Keratinocyte (primary cell): Measurements from ENCODE around the gene LDLRAD2. TPM values are rescaled to one million over a fixed set of nuclear protein-coding genes. Genes with fewer than 3 reads are reported as not detected.

Experiments used
- DNase-seq: peaks from one replicate; pipeline ENCODE4 v3.0.0-alpha.2; 2011; ENCODE audit warnings: low read depth, missing footprints, low spot score
- FAIRE-seq: peaks from 2 replicates; lab custom pipeline; 2011; peaks lifted over from hg19 to GRCh38; lab: Jason Lieb, UNC
- H2AFZ ChIP-seq: 2 replicates; pipeline ENCODE4 v1.6.0; 2012; ENCODE audit warnings: low read length, control low read depth, inconsistent platforms; ENCODE audit not compliant: control insufficient read depth
- H3K27ac ChIP-seq: 2 replicates; pipeline ENCODE4 v1.5.1; 2011; ENCODE audit warnings: low read length; ENCODE audit not compliant: control insufficient read depth, insufficient read depth
- H3K27me3 ChIP-seq: 3 replicates; pipeline ENCODE4 v1.6.0; 2011; ENCODE audit warnings: low read length; ENCODE audit not compliant: control insufficient read depth, insufficient read depth; ENCODE audit errors: extremely low read depth
- H3K36me3 ChIP-seq, 2 experiments: 2 replicates in 1 of 2; 3 replicates in 1 of 2; pipeline ENCODE4 v1.5.1; 2011; ENCODE audit warnings: low read length in 2 of 2, mild to moderate bottlenecking in 1 of 2; ENCODE audit not compliant: control insufficient read depth in 2 of 2, insufficient read depth in 2 of 2; ENCODE audit errors: extremely low read depth in 1 of 2
- H3K4me1 ChIP-seq: 3 replicates; pipeline ENCODE4 v1.5.1; 2011; ENCODE audit warnings: low read length; ENCODE audit not compliant: control insufficient read depth, insufficient read depth; ENCODE audit errors: extremely low read depth
- H3K4me2 ChIP-seq: 3 replicates; pipeline ENCODE4 v1.6.0; 2011; ENCODE audit warnings: low read depth, low read length; ENCODE audit not compliant: control insufficient read depth, insufficient read depth; ENCODE audit errors: extremely low read depth
- H3K4me3 ChIP-seq, 3 experiments: fragments of 200-600 bp in 1 of 3; sonication (generic) in 1 of 3; 2 replicates in 2 of 3; 3 replicates in 1 of 3; pipeline ENCODE4 v1.5.1; 2011 to 2016; ENCODE audit warnings: low read length in 3 of 3, mild to moderate bottlenecking in 3 of 3, control low read depth in 2 of 3, inconsistent platforms in 1 of 3, low read depth in 1 of 3, mixed read lengths in 1 of 3, mixed run types in 1 of 3, moderate library complexity in 1 of 3; ENCODE audit not compliant: control insufficient read depth in 2 of 3, insufficient read depth in 2 of 3; ENCODE audit errors: extremely low read depth in 1 of 3
- H3K79me2 ChIP-seq: 2 replicates; pipeline ENCODE4 v1.6.0; 2012; ENCODE audit warnings: low read length; ENCODE audit not compliant: control insufficient read depth, insufficient read depth
- H3K9ac ChIP-seq: 3 replicates; pipeline ENCODE4 v1.6.0; 2011; ENCODE audit warnings: low read length; ENCODE audit not compliant: control insufficient read depth, insufficient read depth; ENCODE audit errors: extremely low read depth
- H3K9me1 ChIP-seq: 3 replicates; pipeline ENCODE4 v1.6.0; 2011; ENCODE audit warnings: low read length; ENCODE audit not compliant: control insufficient read depth, insufficient read depth; ENCODE audit errors: extremely low read depth
- H3K9me3 ChIP-seq: 2 replicates; pipeline ENCODE4 v1.5.1; 2012; ENCODE audit warnings: low read depth, low read length; ENCODE audit not compliant: control insufficient read depth
- H4K20me1 ChIP-seq: 3 replicates; pipeline ENCODE4 v1.6.0; 2011; ENCODE audit warnings: low read length; ENCODE audit not compliant: control insufficient read depth, insufficient read depth; ENCODE audit errors: extremely low read depth
- EZH2 ChIP-seq: IDR thresholded peaks from one replicate; pipeline ENCODE4 v1.6.1; 2012; ENCODE audit warnings: inconsistent platforms, mild to moderate bottlenecking, low read length, moderate library complexity
- dilution Hi-C: fragments of 300-500 bp; cut with MboI; formaldehyde crosslinking; loops from one replicate; pipeline ENCODE4 v1.7.0; 2020; ENCODE audit warnings: low sequenced_read_pairs; ENCODE audit not compliant: extremely low pct_ligation_motif_present
- polyA minus RNA-seq, 3 experiments: library from RNA; depleted of rRNA, polyadenylated mRNA; stranded (reverse); fragments of >200 nt; gene quantifications; 1 replicate in 1 of 3; 2 replicates in 1 of 3; 3 replicates in 1 of 3; pipeline ENCODE4 v1.2.3, GENCODE V29; 2011
- polyA plus RNA-seq, 5 experiments: library from polyadenylated mRNA; depleted of rRNA in 3 of 5; stranded (reverse) in 3 of 5; stranded (forward) in 1 of 5; unstranded in 1 of 5; fragments of >200 nt; gene quantifications; 1 replicate in 1 of 5; 2 replicates in 3 of 5; 3 replicates in 1 of 5; pipeline versions ENCODE4 v1.2.1 to v1.2.3, GENCODE V29; 2011 to 2012; ENCODE audit warnings: missing spikeins in 2 of 5, low read depth in 1 of 5, low replicate concordance in 1 of 5
- TF ChIP-seq, protein P1 (sequence below), 3 experiments: IDR thresholded peaks in 1 of 3; conservative IDR thresholded peaks in 1 of 3; optimal IDR thresholded peaks in 1 of 3; 2 replicates in 2 of 3; 3 replicates in 1 of 3; pipeline versions ENCODE3 to v1.5.1; 2011; ENCODE audit warnings: low read length in 3 of 3, mild to moderate bottlenecking in 3 of 3, moderate library complexity in 2 of 3, control low read depth in 1 of 3, inconsistent platforms in 1 of 3; ENCODE audit not compliant: insufficient read depth in 2 of 3; ENCODE audit errors: extremely low read depth in 1 of 3

Gene LDLRAD2, protein sequence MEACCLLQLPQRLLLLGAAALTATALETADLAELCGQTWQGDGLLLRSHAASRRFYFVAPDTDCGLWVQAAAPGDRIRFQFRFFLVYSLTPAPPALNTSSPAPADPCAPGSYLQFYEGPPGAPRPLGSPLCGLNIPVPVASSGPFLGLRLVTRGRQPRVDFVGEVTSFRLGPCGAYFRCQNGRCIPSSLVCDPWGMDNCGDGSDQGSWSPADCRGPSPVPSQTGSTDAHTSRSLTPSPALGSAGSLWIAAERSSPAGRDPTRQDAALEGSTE
- polyA plus RNA-seq (0.07 TPM in 1 of 3 replicates, not detected in the others), polyA minus RNA-seq (not detected in 3 replicates)
- polyA plus RNA-seq (2011; ENCODE audit: low read depth): not detected
- polyA plus RNA-seq (2011; cell fraction: cytosol; rRNA removed): not detected in 2 replicates
- not detected in 2 replicates for polyA plus RNA-seq (2011; cell fraction: nucleus; rRNA removed)
- polyA plus RNA-seq (2012; ENCODE audit: low replicate concordance): 8.4 and 12.5 TPM in 2 replicates
- not detected for polyA minus RNA-seq (2011; cell fraction: cytosol; rRNA and poly(A)+ RNA removed)
- not detected in 2 replicates for polyA minus RNA-seq (2011; cell fraction: nucleus; rRNA and poly(A)+ RNA removed)

DNA sequence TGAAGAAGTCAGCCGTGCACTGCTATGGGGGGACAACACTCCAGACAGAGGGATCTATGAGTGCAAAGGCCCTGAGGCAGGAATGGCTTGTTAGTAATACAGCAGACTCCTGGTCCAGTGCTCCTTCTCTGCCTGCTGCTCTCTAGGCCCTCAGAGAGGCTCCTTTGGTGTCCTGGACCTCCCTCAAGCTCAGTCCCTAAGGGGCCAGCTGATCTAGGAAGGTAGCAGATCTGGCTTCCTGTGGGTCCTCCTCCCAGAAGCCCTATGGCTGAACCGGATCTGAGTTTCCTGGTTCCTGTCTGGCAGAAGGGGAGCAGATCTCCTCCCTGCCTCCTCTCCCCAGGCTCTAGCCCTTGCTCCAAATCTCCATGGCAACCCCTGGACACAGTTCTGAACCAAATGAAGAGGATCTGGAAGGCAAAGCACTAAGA lies at the start of gene LDLRAD2:
LDLRAD2 (plus strand) TSS at position 391 of the 431 bp plus-strand sequence. CDS start 187 bp downstream, outside the sequence.
- no peak for DNase-seq
- dilution Hi-C loops: no loop called here
- Histone ChIP-seq H3K4me2 (no peak within 1 kb of the TSS), H3K27me3 (peaks cover 5% of the 10 kb centered on the region), H3K36me3 (no peaks in the 10 kb centered on the region), H3K79me2 (no peaks in the 10 kb centered on the region), H3K9me3 (no peaks in the 10 kb centered on the region), H4K20me1 (no peaks in the 10 kb centered on the region), H2AFZ (no peak within 1 kb of the TSS), H3K4me3 (no peak within 1 kb of the TSS), H3K4me1 (no peaks in the 10 kb centered on the region), H3K9me1 (no peaks in the 10 kb centered on the region), H3K9ac (no peak within 1 kb of the TSS), H3K27ac (no peak within 1 kb of the TSS)
- no peak for FAIRE-seq
- TF ChIP-seq, protein P1, sequence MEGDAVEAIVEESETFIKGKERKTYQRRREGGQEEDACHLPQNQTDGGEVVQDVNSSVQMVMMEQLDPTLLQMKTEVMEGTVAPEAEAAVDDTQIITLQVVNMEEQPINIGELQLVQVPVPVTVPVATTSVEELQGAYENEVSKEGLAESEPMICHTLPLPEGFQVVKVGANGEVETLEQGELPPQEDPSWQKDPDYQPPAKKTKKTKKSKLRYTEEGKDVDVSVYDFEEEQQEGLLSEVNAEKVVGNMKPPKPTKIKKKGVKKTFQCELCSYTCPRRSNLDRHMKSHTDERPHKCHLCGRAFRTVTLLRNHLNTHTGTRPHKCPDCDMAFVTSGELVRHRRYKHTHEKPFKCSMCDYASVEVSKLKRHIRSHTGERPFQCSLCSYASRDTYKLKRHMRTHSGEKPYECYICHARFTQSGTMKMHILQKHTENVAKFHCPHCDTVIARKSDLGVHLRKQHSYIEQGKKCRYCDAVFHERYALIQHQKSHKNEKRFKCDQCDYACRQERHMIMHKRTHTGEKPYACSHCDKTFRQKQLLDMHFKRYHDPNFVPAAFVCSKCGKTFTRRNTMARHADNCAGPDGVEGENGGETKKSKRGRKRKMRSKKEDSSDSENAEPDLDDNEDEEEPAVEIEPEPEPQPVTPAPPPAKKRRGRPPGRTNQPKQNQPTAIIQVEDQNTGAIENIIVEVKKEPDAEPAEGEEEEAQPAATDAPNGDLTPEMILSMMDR (optimal IDR thresholded peaks at IDR 0.05 in 1 of 3, IDR thresholded peaks at IDR 0.05 in 1 of 3, conservative IDR thresholded peaks at IDR 0.05 in 1 of 3; ENCODE audit: extremely low read depth in 1 of 3, insufficient read depth in 2 of 3, low read length in 3 of 3): no peak
- TF ChIP-seq EZH2: no peak

DNA sequence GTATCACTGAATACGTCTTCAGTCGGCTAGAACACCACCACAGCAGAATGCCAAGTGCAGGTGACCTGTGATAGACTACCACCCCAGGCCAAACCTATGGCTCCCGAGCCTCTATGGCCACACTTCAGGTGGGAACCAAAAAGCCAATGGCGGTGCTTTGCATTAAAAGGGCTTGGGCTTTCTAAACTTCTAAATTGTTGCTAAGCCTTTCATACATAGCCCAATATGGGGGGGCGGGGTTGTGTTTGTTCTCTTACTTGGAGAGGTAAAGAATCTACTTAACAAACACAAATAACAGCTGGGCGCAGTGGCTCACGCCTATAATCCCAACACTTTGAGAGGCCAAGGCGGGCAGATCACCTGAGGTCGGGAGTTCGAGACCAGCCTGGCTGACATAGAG lies 48.8 kb upstream of the LDLRAD2 start:
- FAIRE-seq: no peak
- Histone ChIP-seq H3K4me1 (peaks cover 11% of the 10 kb centered on the region), H4K20me1 (peaks cover 3% of the 10 kb centered on the region), H3K79me2 (peaks cover 87% of the 10 kb centered on the region), H3K36me3 (peaks cover 0 to 1% of the 10 kb centered on the region in 2 experiments), H3K4me2 (no peak overlapping the region), H3K9ac (no peak overlapping the region), H3K9me3 (no peaks in the 10 kb centered on the region), H3K27ac (no peak overlapping the region), H2AFZ (no peak overlapping the region), H3K27me3 (no peaks in the 10 kb centered on the region), H3K9me1 (no peaks in the 10 kb centered on the region), H3K4me3 (no peak overlapping the region)
- dilution Hi-C loops: no loop called here
- no peak for TF ChIP-seq EZH2
- TF ChIP-seq, protein P1 (optimal IDR thresholded peaks at IDR 0.05 in 1 of 3, IDR thresholded peaks at IDR 0.05 in 1 of 3, conservative IDR thresholded peaks at IDR 0.05 in 1 of 3; ENCODE audit: extremely low read depth in 1 of 3, insufficient read depth in 2 of 3, low read length in 3 of 3): no peak
- no peak for DNase-seq
